H54 (cell line): ENCODE data around the gene TVP23C.

Source experiments
- DNase-seq: peaks from one replicate; pipeline ENCODE4 v3.0.0; 2011; ENCODE audit warnings: low spot score, mixed read lengths; ENCODE audit not compliant: insufficient read length
- FAIRE-seq: peaks from 3 replicates; lab custom pipeline; 2011; peaks lifted over from hg19 to GRCh38; lab: Jason Lieb, UNC
- POLR2A ChIP-seq: IDR thresholded peaks from 2 replicates; pipeline ENCODE4 v1.6.1; 2011; ENCODE audit warnings: low read depth, mild to moderate bottlenecking, low read length

TVP23C gene

GRCh38 chr17:15466131-15466530 is 97.2 kb downstream of the TVP23C start:
- TF ChIP-seq POLR2A, result no peak
- no peak for FAIRE-seq
- no peak for DNase-seq

- no peak for TF ChIP-seq POLR2A
- no peak for FAIRE-seq
- no peak for DNase-seq
Measured at GRCh38 chr17:15465045-15465701, 98.1 kb downstream of the TVP23C start.

GRCh38 chr17:15464231-15464985 is 98.9 kb downstream of the TVP23C start:
- no peak for TF ChIP-seq POLR2A
- DNase-seq (no peak), FAIRE-seq (no peak)

- no peak for TF ChIP-seq POLR2A
- FAIRE-seq (no peak), DNase-seq (no peak)
Measured at GRCh38 chr17:15462976-15463772, 100.1 kb downstream of the TVP23C start.

GRCh38 chr17:15457723-15458094 is 105.6 kb downstream of the TVP23C start:
- FAIRE-seq, result no peak
- DNase-seq, result no peak
- TF ChIP-seq POLR2A, result no peak

GRCh38 chr17:15456972-15457722 is 106.1 kb downstream of the TVP23C start:
- TF ChIP-seq POLR2A, result no peak
- DNase-seq (no peak), FAIRE-seq (no peak)

- DNase-seq, result no peak
- TF ChIP-seq POLR2A, result no peak
- no peak for FAIRE-seq
Measured at GRCh38 chr17:15456496-15456895, 106.8 kb downstream of the TVP23C start.

GRCh38 chr17:15454346-15454745 is 108.9 kb downstream of the TVP23C start:
- no peak for TF ChIP-seq POLR2A
- FAIRE-seq (no peak), DNase-seq (no peak)

GRCh38 chr17:15453782-15454181 is 109.5 kb downstream of the TVP23C start:
- FAIRE-seq (no peak), DNase-seq (no peak)
- TF ChIP-seq POLR2A, result no peak

- TF ChIP-seq POLR2A, result no peak
- DNase-seq (no peak), FAIRE-seq (no peak)
Measured at GRCh38 chr17:15453246-15453645, 110.0 kb downstream of the TVP23C start.

- no peak for FAIRE-seq
- DNase-seq, result no peak
- no peak for TF ChIP-seq POLR2A
Measured at GRCh38 chr17:15452746-15453145, 110.5 kb downstream of the TVP23C start.
